ENCODE measurements around the gene URB1. TPM values are rescaled to one million over a fixed set of nuclear protein-coding genes. Genes with fewer than 3 reads are reported as not detected.

URB1 gene
- total and polyA plus RNA-seq, 11 donors, result 4.6 to 26.0 (median 11.1) TPM

- Histone ChIP-seq H3K4me1 (peaks cover 0 to 35% (median 14%) of the 10 kb centered on the region in 12 donors), H3K4me3 (no peak overlapping the region), H3K36me3 (peaks cover 2 to 98% (median 86%) of the 10 kb centered on the region in 9 donors), H3K27ac (no peak overlapping the region), H3K9me3 (no peaks in the 10 kb centered on the region), H3K27me3 (no peaks in the 10 kb centered on the region)
- ATAC-seq (no peak), DNase-seq (no peak)
- intact Hi-C loops (cut with DNase I), result no loop called here
- TF ChIP-seq CTCF (IDR thresholded peaks at IDR 0.05) (no peak), POLR2A (IDR thresholded peaks at IDR 0.05) (no peak)
- WGBS, 4 donors, result 60 to 80% (median 78%) methylated on average over 5 of the region's 5 CpGs
Measured at GRCh38 chr21:32360401-32360975, 32.3 kb downstream of the URB1 start.

- Histone ChIP-seq H3K27me3 (no peaks in the 10 kb centered on the region), H3K9me3 (no peaks in the 10 kb centered on the region), H3K36me3 (peaks cover 2 to 98% (median 86%) of the 10 kb centered on the region in 9 donors), H3K4me3 (no peak overlapping the region), H3K4me1 (peaks cover 0 to 28% (median 9%) of the 10 kb centered on the region in 12 donors), H3K27ac (peak overlapping the region in 1 of 12 donors; percentile 2)
- 59 to 91% (median 71%) methylated on average over 4 to 7 of the region's 7 CpGs for WGBS, 4 donors
- peak in 3 of 4 donors; percentile 19 to 25 (median 23) for ATAC-seq
- TF ChIP-seq CTCF (IDR thresholded peaks at IDR 0.05), result peak in 6 of 12 donors; percentile 11 to 37 (median 14)
- TF ChIP-seq POLR2A (IDR thresholded peaks at IDR 0.05), result no peak
- no peak for DNase-seq
- intact Hi-C loops (cut with DNase I), result no loop called here
Measured at GRCh38 chr21:32359719-32360260, 33.0 kb downstream of the URB1 start.

- peaks cover 2 to 100% (median 99%) of the 10 kb centered on the region in 9 donors for H3K36me3 ChIP-seq
- no peak for DNase-seq
- H3K4me3 ChIP-seq, result no peak overlapping the region
- 39 to 67% (median 46%) methylated on average over 1 of the region's 1 CpG for WGBS, 4 donors
- ATAC-seq, result peak; percentile 53 to 83 (median 69)
- H3K4me1 ChIP-seq, result peaks cover 0 to 15% (median 0%) of the 10 kb centered on the region in 12 donors
- H3K27me3 ChIP-seq, result no peaks in the 10 kb centered on the region
- TF ChIP-seq POLR2A (IDR thresholded peaks at IDR 0.05) (no peak), CTCF (IDR thresholded peaks at IDR 0.05) (no peak)
- peak overlapping the region in 10 of 12 donors; percentile 7 to 87 (median 34) for H3K27ac ChIP-seq
- intact Hi-C loops (cut with DNase I), result no loop called here
- H3K9me3 ChIP-seq, result no peaks in the 10 kb centered on the region
Measured at GRCh38 chr21:32356874-32357395, 35.9 kb downstream of the URB1 start.

GRCh38 chr21:32353002-32353711 lies 39.7 kb downstream of the URB1 start:
- no peak for DNase-seq
- H3K27me3 ChIP-seq, result no peaks in the 10 kb centered on the region
- peaks cover 0 to 15% (median 0%) of the 10 kb centered on the region in 12 donors for H3K4me1 ChIP-seq
- no peak for TF ChIP-seq POLR2A (IDR thresholded peaks at IDR 0.05)
- no peak for TF ChIP-seq CTCF (IDR thresholded peaks at IDR 0.05)
- WGBS, 4 donors, result 93 to 94% (median 93%) methylated on average over 8 of the region's 8 CpGs
- intact Hi-C loops (cut with DNase I), result no loop called here
- no peak overlapping the region for H3K4me3 ChIP-seq
- H3K36me3 ChIP-seq, result peaks cover 2 to 100% (median 99%) of the 10 kb centered on the region in 9 donors
- no peaks in the 10 kb centered on the region for H3K9me3 ChIP-seq
- peak overlapping the region in 2 of 12 donors; percentile 13 for H3K27ac ChIP-seq
- ATAC-seq, result no peak

Data from heart left ventricle (tissue), 16 donors.